ENCODE measurements around the gene PNMA6E. TPM values are rescaled to one million over a fixed set of nuclear protein-coding genes. Genes with fewer than 3 reads are reported as not detected.

The PNMA6E gene
- total RNA-seq, 4 donors from 2014 or later: not detected

DNA sequence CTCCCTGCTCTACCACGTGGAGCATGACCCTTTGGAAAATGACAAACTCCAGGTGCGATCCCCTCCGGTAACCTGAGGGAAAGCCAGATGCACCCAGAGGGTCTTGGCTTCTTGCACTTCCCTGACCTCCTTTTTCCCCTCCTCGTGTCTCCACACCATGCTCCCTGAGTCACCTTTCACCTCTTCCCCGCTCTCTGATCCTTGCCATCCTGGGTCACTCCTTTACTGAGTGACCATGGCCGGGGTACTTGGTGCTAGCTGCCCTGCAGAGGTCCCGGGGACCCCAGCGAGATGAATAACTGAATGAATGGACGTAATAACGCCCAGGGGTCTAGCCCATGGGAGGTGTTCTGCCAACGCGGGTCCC lies 9.7 kb upstream of the PNMA6E start:
- H3K27ac ChIP-seq: peak overlapping the region in 2 of 4 donors; percentile 12 to 33
- intact Hi-C loops (cut with DNase I; ENCODE audit: low total_unique reads): no loop called here
- no peaks in the 10 kb centered on the region for H3K4me1 ChIP-seq
- in situ Hi-C loops (cut with MboI; ENCODE audit: low sequenced_read_pairs in 4 of 4): no loop called here
- no peak for DNase-seq
- no peak for TF ChIP-seq POLR2A (IDR thresholded peaks at IDR 0.05)
- TF ChIP-seq, protein P1, sequence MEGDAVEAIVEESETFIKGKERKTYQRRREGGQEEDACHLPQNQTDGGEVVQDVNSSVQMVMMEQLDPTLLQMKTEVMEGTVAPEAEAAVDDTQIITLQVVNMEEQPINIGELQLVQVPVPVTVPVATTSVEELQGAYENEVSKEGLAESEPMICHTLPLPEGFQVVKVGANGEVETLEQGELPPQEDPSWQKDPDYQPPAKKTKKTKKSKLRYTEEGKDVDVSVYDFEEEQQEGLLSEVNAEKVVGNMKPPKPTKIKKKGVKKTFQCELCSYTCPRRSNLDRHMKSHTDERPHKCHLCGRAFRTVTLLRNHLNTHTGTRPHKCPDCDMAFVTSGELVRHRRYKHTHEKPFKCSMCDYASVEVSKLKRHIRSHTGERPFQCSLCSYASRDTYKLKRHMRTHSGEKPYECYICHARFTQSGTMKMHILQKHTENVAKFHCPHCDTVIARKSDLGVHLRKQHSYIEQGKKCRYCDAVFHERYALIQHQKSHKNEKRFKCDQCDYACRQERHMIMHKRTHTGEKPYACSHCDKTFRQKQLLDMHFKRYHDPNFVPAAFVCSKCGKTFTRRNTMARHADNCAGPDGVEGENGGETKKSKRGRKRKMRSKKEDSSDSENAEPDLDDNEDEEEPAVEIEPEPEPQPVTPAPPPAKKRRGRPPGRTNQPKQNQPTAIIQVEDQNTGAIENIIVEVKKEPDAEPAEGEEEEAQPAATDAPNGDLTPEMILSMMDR (IDR thresholded peaks at IDR 0.05 in 4 of 5, conservative IDR thresholded peaks at IDR 0.05 in 1 of 5): no peak
- ATAC-seq: no peak
- peaks cover 0 to 14% (median 5%) of the 10 kb centered on the region in 3 donors for H3K27me3 ChIP-seq
- H3K4me3 ChIP-seq: peak overlapping the region in 2 of 4 donors; percentile 53 to 54
- no peaks in the 10 kb centered on the region for H3K36me3 ChIP-seq
- H3K9me3 ChIP-seq: no peaks in the 10 kb centered on the region

DNA sequence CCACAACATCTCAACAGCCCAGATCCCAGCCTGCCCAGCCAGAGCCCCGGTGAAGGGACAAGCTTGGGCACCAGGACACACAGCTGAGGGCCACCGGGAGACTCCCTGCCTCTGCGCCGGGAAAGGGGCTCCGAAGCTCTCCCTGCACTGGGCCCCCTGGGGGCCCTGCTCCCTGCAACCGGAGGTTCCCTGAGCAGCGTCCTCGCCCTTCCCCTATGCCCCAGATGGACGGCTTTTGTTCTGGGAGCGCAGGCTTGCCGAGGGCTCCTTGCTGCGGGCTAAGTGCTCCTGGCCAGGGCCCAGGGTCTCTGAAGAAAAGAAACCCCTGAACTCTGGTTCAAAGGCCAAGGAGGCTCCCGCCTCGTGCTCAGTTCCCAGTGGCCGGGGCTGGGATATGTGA lies 9.2 kb upstream of the PNMA6E start:
- DNase-seq: no peak
- in situ Hi-C loops (cut with MboI; ENCODE audit: low sequenced_read_pairs in 4 of 4) (no loop called here), intact Hi-C loops (cut with DNase I; ENCODE audit: low total_unique reads) (no loop called here)
- Histone ChIP-seq H3K36me3 (no peaks in the 10 kb centered on the region), H3K27ac (no peak overlapping the region), H3K4me3 (no peak overlapping the region), H3K4me1 (no peaks in the 10 kb centered on the region), H3K9me3 (no peaks in the 10 kb centered on the region), H3K27me3 (peaks cover 0 to 14% (median 5%) of the 10 kb centered on the region in 3 donors)
- TF ChIP-seq, protein P1 (IDR thresholded peaks at IDR 0.05 in 4 of 5, conservative IDR thresholded peaks at IDR 0.05 in 1 of 5): no peak
- no peak for TF ChIP-seq POLR2A (IDR thresholded peaks at IDR 0.05)
- ATAC-seq: no peak

DNA sequence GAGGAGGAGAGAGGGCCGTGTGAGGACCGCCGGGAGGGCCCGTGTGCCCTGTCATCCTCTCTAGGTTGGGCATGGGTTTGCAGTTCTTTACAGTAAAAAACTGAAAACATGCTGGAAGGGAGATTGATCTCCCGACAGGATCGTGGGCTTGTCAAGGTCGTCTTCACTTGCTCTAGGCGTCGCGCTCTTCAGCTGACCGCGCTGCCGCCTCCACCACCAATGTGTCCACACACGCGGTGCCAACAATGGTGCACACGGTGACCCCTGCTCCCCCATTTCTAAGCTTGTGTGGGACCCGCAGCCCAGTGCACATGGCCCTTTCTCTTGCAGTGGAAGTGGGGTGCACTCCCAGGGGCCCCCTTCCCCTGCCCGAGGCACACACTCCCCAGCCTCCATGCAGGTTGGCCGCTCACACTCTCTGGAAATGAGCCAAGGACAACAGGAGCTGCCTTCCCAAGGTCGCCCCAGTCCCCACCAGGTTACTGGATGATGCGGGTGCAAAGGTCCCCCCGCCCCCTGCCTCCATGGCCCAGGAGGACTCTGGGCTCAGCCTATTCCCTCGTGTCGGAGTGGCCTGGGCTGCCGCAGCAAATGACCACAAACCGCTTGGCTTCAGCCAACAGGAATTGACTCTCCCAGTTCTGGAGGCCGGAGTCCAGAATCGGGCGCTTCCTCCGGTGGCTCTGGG lies 8.4 kb upstream of the PNMA6E start:
- DNase-seq (no peak), ATAC-seq (no peak)
- H3K27ac ChIP-seq: no peak overlapping the region
- TF ChIP-seq, protein P1 (IDR thresholded peaks at IDR 0.05 in 4 of 5, conservative IDR thresholded peaks at IDR 0.05 in 1 of 5): no peak
- no peak for TF ChIP-seq POLR2A (IDR thresholded peaks at IDR 0.05)
- in situ Hi-C loops (cut with MboI; ENCODE audit: low sequenced_read_pairs in 4 of 4): no loop called here
- H3K4me1 ChIP-seq: no peaks in the 10 kb centered on the region
- peaks cover 0 to 14% (median 5%) of the 10 kb centered on the region in 3 donors for H3K27me3 ChIP-seq
- no peaks in the 10 kb centered on the region for H3K9me3 ChIP-seq
- no peak overlapping the region for H3K4me3 ChIP-seq
- H3K36me3 ChIP-seq: no peaks in the 10 kb centered on the region
- intact Hi-C loops (cut with DNase I; ENCODE audit: low total_unique reads): no loop called here

DNA sequence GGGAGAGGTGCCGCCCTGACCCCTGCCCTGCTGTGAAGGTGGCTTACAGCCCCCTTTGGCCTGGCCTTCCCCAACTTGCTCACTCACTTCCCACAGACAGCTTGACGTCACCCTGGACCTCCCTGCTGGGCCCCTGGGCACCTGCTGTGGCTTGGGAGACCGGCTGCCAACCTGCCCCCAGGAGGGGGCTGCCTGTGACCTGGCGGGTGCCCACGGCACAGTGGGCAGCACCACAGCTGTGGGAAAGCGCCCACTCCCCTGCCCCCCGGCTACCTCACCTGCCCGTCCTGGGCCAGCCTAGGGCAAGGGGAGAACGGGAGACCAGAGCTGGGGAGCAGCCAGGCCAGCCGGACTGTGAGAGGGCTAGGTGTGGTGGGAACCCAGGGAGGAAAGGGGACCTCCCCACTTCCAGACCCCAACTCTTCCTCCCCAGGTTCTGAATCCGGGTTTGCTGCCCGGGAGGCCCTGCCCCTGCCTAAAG lies 7.8 kb upstream of the PNMA6E start:
- Histone ChIP-seq H3K27ac (peak overlapping the region in 1 of 4 donors; percentile 4), H3K27me3 (peaks cover 0 to 14% (median 5%) of the 10 kb centered on the region in 3 donors), H3K4me1 (no peaks in the 10 kb centered on the region), H3K4me3 (no peak overlapping the region), H3K9me3 (no peaks in the 10 kb centered on the region), H3K36me3 (no peaks in the 10 kb centered on the region)
- TF ChIP-seq, protein P1 (IDR thresholded peaks at IDR 0.05 in 4 of 5, conservative IDR thresholded peaks at IDR 0.05 in 1 of 5): no peak
- TF ChIP-seq POLR2A (IDR thresholded peaks at IDR 0.05): no peak
- in situ Hi-C loops (cut with MboI; ENCODE audit: low sequenced_read_pairs in 4 of 4): no loop called here
- ATAC-seq (no peak), DNase-seq (no peak)
- intact Hi-C loops (cut with DNase I; ENCODE audit: low total_unique reads): no loop called here
